Measurements from ENCODE around the gene KRTAP5-11. TPM values are rescaled to one million over a fixed set of nuclear protein-coding genes. Genes with fewer than 3 reads are reported as not detected.
"Not testable (repeated sequence)": the region's sequence is repeated elsewhere in the genome, so short reads cannot be mapped to it uniquely, and the experiment has no call there.

The KRTAP5-11 gene
- total and polyA plus RNA-seq, 2 donors (not counting 1 experiment from before 2014, with no cell fraction given), result not detected

DNA sequence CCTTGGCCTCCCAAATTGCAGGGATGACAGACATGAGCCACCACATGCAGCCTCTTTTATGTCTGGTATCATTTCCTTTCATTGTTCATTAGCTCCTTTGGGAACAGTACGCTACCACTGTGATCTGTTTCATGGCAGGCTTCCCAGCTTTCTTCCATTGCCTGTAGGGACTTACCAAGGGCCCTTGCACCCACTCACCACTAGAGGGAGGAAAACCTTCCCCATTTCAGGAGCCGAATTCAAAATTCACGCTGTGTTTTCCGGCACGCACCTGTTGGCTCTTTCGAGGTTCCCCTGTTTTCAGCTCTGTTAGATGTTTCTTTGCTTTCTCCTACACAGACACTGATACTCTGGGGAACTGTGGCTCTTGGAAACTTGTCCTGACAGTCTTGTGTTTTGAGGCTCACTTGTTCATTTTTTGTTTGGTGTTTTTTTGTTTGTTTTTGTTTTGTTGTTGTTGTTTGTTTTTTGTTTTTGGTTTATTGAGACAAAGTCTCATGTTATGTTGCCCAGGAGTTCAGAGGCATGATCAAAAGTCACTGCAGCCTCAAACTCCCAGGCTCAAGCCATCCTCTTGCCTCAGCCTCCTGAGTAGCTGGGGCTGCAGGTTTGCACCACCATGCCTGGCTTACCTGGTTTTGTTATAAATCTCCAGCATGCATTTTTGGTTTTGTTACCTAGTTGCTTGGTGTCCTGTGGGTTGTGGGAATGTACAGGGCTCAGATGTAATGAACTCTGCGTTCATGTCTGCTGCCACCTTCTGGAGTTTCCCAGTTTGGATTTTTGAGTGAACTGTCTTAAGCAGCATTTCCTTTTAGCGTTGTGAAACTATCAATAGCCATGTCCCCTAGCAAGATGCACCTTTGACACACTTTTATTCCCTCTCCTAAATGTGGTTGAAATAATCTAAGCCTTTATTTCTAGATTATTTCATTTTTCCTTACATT, 2.3 kb downstream of the KRTAP5-11 start:
- Histone ChIP-seq H3K27me3 (replicated peaks in 1 of 4; ENCODE audit: control extremely low read depth in 1 of 4, control insufficient read depth in 3 of 4, insufficient read depth in 4 of 4, low read length in 3 of 4) (peaks cover 0 to 12% (median 0%) of the 10 kb centered on the region in 4 experiments), H3K4me1 (ENCODE audit: control insufficient read depth in 2 of 2, insufficient read depth in 2 of 2, low read length in 2 of 2) (peaks cover 0 to 2% of the 10 kb centered on the region in 2 donors), H3K36me3 (replicated peaks in 1 of 2; ENCODE audit: control extremely low read depth in 1 of 2, control insufficient read depth in 1 of 2, extremely low read depth in 1 of 2, insufficient read depth in 2 of 2, low read length in 1 of 2) (no peaks in the 10 kb centered on the region), H2AFZ (ENCODE audit: insufficient read depth, low read depth, low read length, poor library complexity, severe bottlenecking) (no peak overlapping the region), H3K9ac (ENCODE audit: low read length) (no peak overlapping the region), H3K9me3 (ENCODE audit: control extremely low read depth in 1 of 3, control insufficient read depth in 2 of 3, insufficient read depth in 1 of 3, low read length in 2 of 3) (no peaks in the 10 kb centered on the region), H4K20me1 (ENCODE audit: control insufficient read depth, insufficient read depth, low read length, poor library complexity, severe bottlenecking) (no peaks in the 10 kb centered on the region), H3K4me2 (replicated peaks; ENCODE audit: low read depth, low read length, poor library complexity, severe bottlenecking) (no peak overlapping the region), H3K27ac (ENCODE audit: low read length in 2 of 2) (no peak overlapping the region), H3K4me3 (ENCODE audit: control extremely low read depth in 1 of 5, extremely low read depth in 1 of 5, insufficient read depth in 1 of 5, low read depth in 2 of 5, low read length in 4 of 5) (no peak overlapping the region), H3K79me2 (ENCODE audit: control insufficient read depth, insufficient read depth, low read length) (no peaks in the 10 kb centered on the region)
- intact Hi-C loops (cut with micrococcal nuclease), result no loop called here
- Mint-ChIP-seq H3K9me3 (ENCODE audit: insufficient read depth) (no peaks in the 10 kb centered on the region), H3K4me3 (no peak overlapping the region), H3K27ac (no peak overlapping the region), H3K4me1 (peaks cover 3% of the 10 kb centered on the region), H3K27me3 (peaks cover 33% of the 10 kb centered on the region)
- DNase-seq (peak; percentile 30), ATAC-seq (ENCODE audit: low read depth) (no peak)
- POLR2A ChIA-PET, result no interaction called here
- TF ChIP-seq EZH2 (IDR thresholded peaks at IDR 0.05; ENCODE audit: borderline replicate concordance, insufficient read depth, low read depth, low read length, poor library complexity, severe bottlenecking), result no peak
- TF ChIP-seq, protein P1, sequence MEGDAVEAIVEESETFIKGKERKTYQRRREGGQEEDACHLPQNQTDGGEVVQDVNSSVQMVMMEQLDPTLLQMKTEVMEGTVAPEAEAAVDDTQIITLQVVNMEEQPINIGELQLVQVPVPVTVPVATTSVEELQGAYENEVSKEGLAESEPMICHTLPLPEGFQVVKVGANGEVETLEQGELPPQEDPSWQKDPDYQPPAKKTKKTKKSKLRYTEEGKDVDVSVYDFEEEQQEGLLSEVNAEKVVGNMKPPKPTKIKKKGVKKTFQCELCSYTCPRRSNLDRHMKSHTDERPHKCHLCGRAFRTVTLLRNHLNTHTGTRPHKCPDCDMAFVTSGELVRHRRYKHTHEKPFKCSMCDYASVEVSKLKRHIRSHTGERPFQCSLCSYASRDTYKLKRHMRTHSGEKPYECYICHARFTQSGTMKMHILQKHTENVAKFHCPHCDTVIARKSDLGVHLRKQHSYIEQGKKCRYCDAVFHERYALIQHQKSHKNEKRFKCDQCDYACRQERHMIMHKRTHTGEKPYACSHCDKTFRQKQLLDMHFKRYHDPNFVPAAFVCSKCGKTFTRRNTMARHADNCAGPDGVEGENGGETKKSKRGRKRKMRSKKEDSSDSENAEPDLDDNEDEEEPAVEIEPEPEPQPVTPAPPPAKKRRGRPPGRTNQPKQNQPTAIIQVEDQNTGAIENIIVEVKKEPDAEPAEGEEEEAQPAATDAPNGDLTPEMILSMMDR (IDR thresholded peaks at IDR 0.05), result peak; percentile 75
- CTCF ChIA-PET, result interaction anchor here (0.6 to 1.4 kb wide), 3 partner anchors 17 to 34 kb away, joined by 3 to 6 read pairs (median 3); no protein-coding TSS in a partner anchor
- WGBS (ENCODE audit: insufficient coverage), result no CpG with 5 or more reads among the region's 8 CpGs

DNA sequence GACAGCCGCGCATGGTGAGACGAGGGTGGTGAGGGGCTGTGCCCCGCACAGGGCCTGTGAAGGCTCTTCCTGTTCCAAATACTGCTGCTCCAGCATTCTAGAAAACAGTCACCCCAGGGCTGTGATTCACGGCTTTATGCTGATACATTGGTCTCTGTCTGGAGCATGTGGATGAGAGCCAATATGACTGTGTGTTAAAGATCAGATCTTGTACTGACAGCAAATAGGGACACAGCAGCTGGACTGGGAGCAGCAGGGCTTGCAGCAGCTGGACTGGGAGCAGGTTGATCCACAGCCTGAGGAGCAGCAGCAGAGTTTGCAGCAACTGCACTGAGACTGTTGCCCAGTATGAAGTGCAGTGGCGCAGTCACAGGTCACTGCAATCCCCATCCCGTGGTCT, 3.2 kb downstream of the KRTAP5-11 start:
- intact Hi-C loops (cut with micrococcal nuclease); H2AFZ ChIP-seq (ENCODE audit: insufficient read depth, low read depth, low read length, poor library complexity, severe bottlenecking); H3K36me3 ChIP-seq (replicated peaks in 1 of 2; ENCODE audit: control extremely low read depth in 1 of 2, control insufficient read depth in 1 of 2, extremely low read depth in 1 of 2, insufficient read depth in 2 of 2, low read length in 1 of 2); POLR2A ChIA-PET; ATAC-seq (ENCODE audit: low read depth); DNase-seq; H3K9me3 Mint-ChIP-seq (ENCODE audit: insufficient read depth); H3K4me2 ChIP-seq (replicated peaks; ENCODE audit: low read depth, low read length, poor library complexity, severe bottlenecking); H3K4me1 ChIP-seq (ENCODE audit: control insufficient read depth in 2 of 2, insufficient read depth in 2 of 2, low read length in 2 of 2); H3K79me2 ChIP-seq (ENCODE audit: control insufficient read depth, insufficient read depth, low read length); H3K27ac ChIP-seq (ENCODE audit: low read length in 2 of 2); H3K4me1 Mint-ChIP-seq; H4K20me1 ChIP-seq (ENCODE audit: control insufficient read depth, insufficient read depth, low read length, poor library complexity, severe bottlenecking); H3K9me3 ChIP-seq (ENCODE audit: control extremely low read depth in 1 of 3, control insufficient read depth in 2 of 3, insufficient read depth in 1 of 3, low read length in 2 of 3); H3K4me3 Mint-ChIP-seq; H3K4me3 ChIP-seq (ENCODE audit: control extremely low read depth in 1 of 5, extremely low read depth in 1 of 5, insufficient read depth in 1 of 5, low read depth in 2 of 5, low read length in 4 of 5); H3K27ac Mint-ChIP-seq; H3K9ac ChIP-seq (ENCODE audit: low read length): not testable (repeated sequence)
- no CpG with 5 or more reads among the region's 7 CpGs for WGBS (ENCODE audit: insufficient coverage)
- peaks cover 0 to 12% (median 0%) of the 10 kb centered on the region in 4 experiments for H3K27me3 ChIP-seq (replicated peaks in 1 of 4; ENCODE audit: control extremely low read depth in 1 of 4, control insufficient read depth in 3 of 4, insufficient read depth in 4 of 4, low read length in 3 of 4)
- CTCF ChIA-PET, result interaction anchor here (1.3 to 1.4 kb wide), 2 partner anchors 16 to 34 kb away, joined by 3 to 6 read pairs; no protein-coding TSS in a partner anchor
- H3K27me3 Mint-ChIP-seq, result peaks cover 29% of the 10 kb centered on the region

Data from B cell (primary cell).